Activated T-helper 2 cell treated with anti-CD3 and anti-CD28 coated beads, Interferon-gamma antibody, Interleukin-2, Interleukin-4, amounts not matched to agents 10 μg/mL and 5 μg/mL and 100 μg/mL, durations not matched to agents 14 hours and 24 hours and 36 hours (primary cell): Measurements from ENCODE around the gene KCNG2. TPM values are rescaled to one million over a fixed set of nuclear protein-coding genes. Genes with fewer than 3 reads are reported as not detected.
"Not testable (repeated sequence)": the region's sequence is repeated elsewhere in the genome, so short reads cannot be mapped to it uniquely, and the experiment has no call there.

ENCODE experiments used
- DNase-seq: peaks from one replicate; pipeline ENCODE4 v3.0.0; 2021; ENCODE audit warnings: low spot score
- H3K27ac Mint-ChIP-seq: one replicate; pipeline ENCODE4 v1.8.0; 2021; ENCODE audit warnings: mixed read lengths
- H3K27me3 Mint-ChIP-seq: one replicate; pipeline ENCODE4 v1.8.0; 2021; ENCODE audit warnings: low read depth, mixed read lengths
- H3K36me3 Mint-ChIP-seq: one replicate; pipeline ENCODE4 v1.8.0; 2021; ENCODE audit warnings: low read depth, mixed read lengths
- H3K4me1 Mint-ChIP-seq: one replicate; pipeline ENCODE4 v1.8.0; 2021; ENCODE audit warnings: low read depth, mixed read lengths
- H3K4me3 Mint-ChIP-seq: one replicate; pipeline ENCODE4 v1.8.0; 2021; ENCODE audit warnings: low read depth, mild to moderate bottlenecking, moderate library complexity, mixed read lengths
- H3K9me3 Mint-ChIP-seq: one replicate; pipeline ENCODE4 v1.8.0; 2021; ENCODE audit warnings: mixed read lengths
- intact Hi-C: fragments of 100-400 bp; cut with micrococcal nuclease; formaldehyde crosslinking; loops from one replicate; pipeline ENCODE4 v1.15.1; 2023
- total RNA-seq: library from RNA; stranded (reverse); gene quantifications from 2 replicates; pipeline ENCODE4 v1.2.3, GENCODE V29; 2022

KCNG2 gene
- total RNA-seq, 1 donor from 2014 or later: not detected

GRCh38 chr18:79864955-79865354, 67.2 kb downstream of the KCNG2 start:
- DNase-seq, H3K27me3 Mint-ChIP-seq, H3K4me1 Mint-ChIP-seq, H3K27ac Mint-ChIP-seq, intact Hi-C loops, H3K9me3 Mint-ChIP-seq, H3K36me3 Mint-ChIP-seq, H3K4me3 Mint-ChIP-seq: not testable (repeated sequence)

- not testable (repeated sequence) for H3K4me1 Mint-ChIP-seq, H3K36me3 Mint-ChIP-seq
Observed at GRCh38 chr18:79865951-79866350, 68.2 kb downstream of the KCNG2 start.

GRCh38 chr18:79866889-79867574, 69.3 kb downstream of the KCNG2 start:
- no peaks in the 10 kb centered on the region for H3K4me1 Mint-ChIP-seq
- no peak for DNase-seq
- no peaks in the 10 kb centered on the region for H3K27me3 Mint-ChIP-seq
- no peaks in the 10 kb centered on the region for H3K36me3 Mint-ChIP-seq
- intact Hi-C loops: no loop called here
- no peak overlapping the region for H3K27ac Mint-ChIP-seq
- H3K4me3 Mint-ChIP-seq: no peak overlapping the region
- H3K9me3 Mint-ChIP-seq: peaks cover 2% of the 10 kb centered on the region

More at GRCh38 chr18:79865951-79866350, 68.2 kb downstream of the KCNG2 start:
- H3K27ac Mint-ChIP-seq, intact Hi-C loops, DNase-seq, H3K27me3 Mint-ChIP-seq, H3K9me3 Mint-ChIP-seq, H3K4me3 Mint-ChIP-seq: not testable (repeated sequence)

GRCh38 chr18:79867666-79868065, 69.9 kb downstream of the KCNG2 start:
- Mint-ChIP-seq H3K27me3 (no peaks in the 10 kb centered on the region), H3K4me3 (no peak overlapping the region), H3K27ac (no peak overlapping the region), H3K36me3 (no peaks in the 10 kb centered on the region), H3K4me1 (no peaks in the 10 kb centered on the region), H3K9me3 (no peaks in the 10 kb centered on the region)
- intact Hi-C loops: no loop called here
- no peak for DNase-seq

- Mint-ChIP-seq H3K4me3 (no peak overlapping the region), H3K9me3 (no peaks in the 10 kb centered on the region), H3K36me3 (no peaks in the 10 kb centered on the region), H3K4me1 (no peaks in the 10 kb centered on the region), H3K27ac (no peak overlapping the region), H3K27me3 (no peaks in the 10 kb centered on the region)
- DNase-seq: no peak
- intact Hi-C loops: no loop called here
Observed at GRCh38 chr18:79868168-79868784, 70.5 kb downstream of the KCNG2 start.

GRCh38 chr18:79868811-79869541, 71.2 kb downstream of the KCNG2 start:
- H3K36me3 Mint-ChIP-seq: no peaks in the 10 kb centered on the region

GRCh38 chr18:79869591-79870300, 72.0 kb downstream of the KCNG2 start:
- Mint-ChIP-seq H3K36me3 (no peaks in the 10 kb centered on the region), H3K9me3 (no peaks in the 10 kb centered on the region), H3K27ac (no peak overlapping the region), H3K4me1 (no peaks in the 10 kb centered on the region), H3K27me3 (no peaks in the 10 kb centered on the region), H3K4me3 (no peak overlapping the region)
- intact Hi-C loops: no loop called here
- no peak for DNase-seq

More at GRCh38 chr18:79868811-79869541, 71.2 kb downstream of the KCNG2 start:
- Mint-ChIP-seq H3K27me3 (no peaks in the 10 kb centered on the region), H3K27ac (no peak overlapping the region), H3K9me3 (no peaks in the 10 kb centered on the region), H3K4me3 (no peak overlapping the region), H3K4me1 (no peaks in the 10 kb centered on the region)
- no peak for DNase-seq
- intact Hi-C loops: no loop called here

- H3K4me3 Mint-ChIP-seq: no peak overlapping the region
- no peak for DNase-seq
- no peaks in the 10 kb centered on the region for H3K36me3 Mint-ChIP-seq
- H3K27me3 Mint-ChIP-seq: no peaks in the 10 kb centered on the region
- no peak overlapping the region for H3K27ac Mint-ChIP-seq
- intact Hi-C loops: no loop called here
- no peaks in the 10 kb centered on the region for H3K9me3 Mint-ChIP-seq
- H3K4me1 Mint-ChIP-seq: no peaks in the 10 kb centered on the region
Observed at GRCh38 chr18:79870301-79871025, 72.7 kb downstream of the KCNG2 start.

- Mint-ChIP-seq H3K9me3 (no peaks in the 10 kb centered on the region), H3K4me3 (no peak overlapping the region), H3K27ac (no peak overlapping the region), H3K4me1 (no peaks in the 10 kb centered on the region), H3K36me3 (no peaks in the 10 kb centered on the region), H3K27me3 (no peaks in the 10 kb centered on the region)
- intact Hi-C loops: no loop called here
- DNase-seq: no peak
Observed at GRCh38 chr18:79871026-79871390, 73.3 kb downstream of the KCNG2 start.

- Mint-ChIP-seq H3K36me3 (no peaks in the 10 kb centered on the region), H3K4me3 (no peak overlapping the region), H3K27ac (no peak overlapping the region), H3K27me3 (no peaks in the 10 kb centered on the region), H3K4me1 (no peaks in the 10 kb centered on the region), H3K9me3 (no peaks in the 10 kb centered on the region)
- no peak for DNase-seq
- intact Hi-C loops: no loop called here
Observed at GRCh38 chr18:79871481-79872091, 73.8 kb downstream of the KCNG2 start.

GRCh38 chr18:79872527-79873444, 75.0 kb downstream of the KCNG2 start:
- no peak for DNase-seq
- Mint-ChIP-seq H3K27me3 (no peaks in the 10 kb centered on the region), H3K4me1 (no peaks in the 10 kb centered on the region), H3K36me3 (no peaks in the 10 kb centered on the region), H3K27ac (no peak overlapping the region), H3K4me3 (no peak overlapping the region), H3K9me3 (no peaks in the 10 kb centered on the region)
- intact Hi-C loops: no loop called here
